Fibroblast of skin of right quadriceps (primary cell): Measurements from ENCODE around the gene SUCO.
"Not testable (repeated sequence)": the region's sequence is repeated elsewhere in the genome, so short reads cannot be mapped to it uniquely, and the experiment has no call there.

Source experiments
- DNase-seq: peaks from one replicate; pipeline ENCODE4 v3.0.0-alpha.2; 2013

SUCO gene, protein sequence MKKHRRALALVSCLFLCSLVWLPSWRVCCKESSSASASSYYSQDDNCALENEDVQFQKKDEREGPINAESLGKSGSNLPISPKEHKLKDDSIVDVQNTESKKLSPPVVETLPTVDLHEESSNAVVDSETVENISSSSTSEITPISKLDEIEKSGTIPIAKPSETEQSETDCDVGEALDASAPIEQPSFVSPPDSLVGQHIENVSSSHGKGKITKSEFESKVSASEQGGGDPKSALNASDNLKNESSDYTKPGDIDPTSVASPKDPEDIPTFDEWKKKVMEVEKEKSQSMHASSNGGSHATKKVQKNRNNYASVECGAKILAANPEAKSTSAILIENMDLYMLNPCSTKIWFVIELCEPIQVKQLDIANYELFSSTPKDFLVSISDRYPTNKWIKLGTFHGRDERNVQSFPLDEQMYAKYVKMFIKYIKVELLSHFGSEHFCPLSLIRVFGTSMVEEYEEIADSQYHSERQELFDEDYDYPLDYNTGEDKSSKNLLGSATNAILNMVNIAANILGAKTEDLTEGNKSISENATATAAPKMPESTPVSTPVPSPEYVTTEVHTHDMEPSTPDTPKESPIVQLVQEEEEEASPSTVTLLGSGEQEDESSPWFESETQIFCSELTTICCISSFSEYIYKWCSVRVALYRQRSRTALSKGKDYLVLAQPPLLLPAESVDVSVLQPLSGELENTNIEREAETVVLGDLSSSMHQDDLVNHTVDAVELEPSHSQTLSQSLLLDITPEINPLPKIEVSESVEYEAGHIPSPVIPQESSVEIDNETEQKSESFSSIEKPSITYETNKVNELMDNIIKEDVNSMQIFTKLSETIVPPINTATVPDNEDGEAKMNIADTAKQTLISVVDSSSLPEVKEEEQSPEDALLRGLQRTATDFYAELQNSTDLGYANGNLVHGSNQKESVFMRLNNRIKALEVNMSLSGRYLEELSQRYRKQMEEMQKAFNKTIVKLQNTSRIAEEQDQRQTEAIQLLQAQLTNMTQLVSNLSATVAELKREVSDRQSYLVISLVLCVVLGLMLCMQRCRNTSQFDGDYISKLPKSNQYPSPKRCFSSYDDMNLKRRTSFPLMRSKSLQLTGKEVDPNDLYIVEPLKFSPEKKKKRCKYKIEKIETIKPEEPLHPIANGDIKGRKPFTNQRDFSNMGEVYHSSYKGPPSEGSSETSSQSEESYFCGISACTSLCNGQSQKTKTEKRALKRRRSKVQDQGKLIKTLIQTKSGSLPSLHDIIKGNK (N-terminal part only)

DNA sequence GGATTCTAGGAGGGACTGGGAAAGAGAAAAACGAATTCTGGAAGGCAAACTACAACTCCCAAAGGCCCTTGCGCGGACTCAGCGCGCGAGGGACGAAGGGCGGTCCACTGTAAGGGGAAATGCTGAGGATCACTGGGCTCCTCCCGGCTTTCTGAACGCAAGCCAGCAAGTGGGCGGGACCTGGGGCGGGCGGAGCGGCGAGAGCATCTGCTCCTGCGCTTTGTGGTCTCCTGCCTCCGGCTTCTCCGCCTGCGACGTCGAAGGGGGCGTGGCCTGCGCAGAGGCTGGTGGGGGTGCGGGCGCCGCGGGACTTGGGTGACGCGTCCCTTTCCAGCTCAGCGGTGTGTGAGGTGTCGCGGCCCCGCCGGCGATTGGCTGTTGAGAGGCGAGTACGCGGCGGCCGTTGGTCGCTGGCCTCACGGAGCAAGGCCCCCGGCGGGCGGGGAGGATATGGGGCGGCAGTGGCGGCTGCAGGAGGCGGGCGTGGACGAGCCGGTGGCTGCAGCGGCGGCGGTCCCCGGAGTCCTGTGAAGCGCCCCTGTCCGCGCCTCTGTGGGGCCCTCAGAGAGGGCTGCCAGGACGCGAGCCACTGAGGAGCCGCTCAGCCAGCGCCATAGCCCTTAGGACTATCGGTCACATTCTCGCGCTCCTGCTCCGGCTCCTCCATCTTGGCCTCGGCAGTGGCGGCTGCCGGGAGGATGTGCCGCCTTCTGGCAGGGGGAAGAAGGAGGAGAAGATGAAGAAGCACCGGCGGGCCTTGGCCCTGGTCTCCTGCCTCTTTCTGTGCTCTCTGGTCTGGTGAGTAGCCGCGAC, at the start of gene SUCO:
Gene SUCO (plus strand): TSS at position 451 of the 813 bp plus-strand sequence. CDS start 286 bp downstream, at position 737.
- peak; percentile 100 for DNase-seq

- no peak for DNase-seq
Observed at GRCh38 chr1:172483448-172483847, 49.5 kb upstream of the SUCO start.

GRCh38 chr1:172484252-172484651, 48.7 kb upstream of the SUCO start:
- no peak for DNase-seq

DNA sequence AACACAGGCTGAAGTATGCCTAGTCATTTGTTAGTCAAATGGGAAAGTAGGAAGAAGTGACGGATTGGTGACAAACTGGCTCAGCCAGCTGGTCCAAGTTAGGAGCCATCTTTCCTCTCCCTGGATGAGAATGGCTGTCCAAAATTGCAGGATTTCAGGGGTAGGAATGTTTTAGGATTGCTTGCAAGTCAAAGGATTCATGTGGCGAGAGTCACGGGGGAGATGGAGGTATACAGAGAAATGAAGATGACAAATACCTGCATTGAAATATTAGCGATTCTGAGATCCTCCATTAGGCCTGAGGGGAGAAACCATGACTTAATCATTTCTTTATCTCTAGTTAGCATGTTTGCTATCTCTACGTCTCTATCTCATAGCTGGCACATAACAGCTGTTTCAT, 47.3 kb upstream of the SUCO start:
- DNase-seq: no peak

DNA sequence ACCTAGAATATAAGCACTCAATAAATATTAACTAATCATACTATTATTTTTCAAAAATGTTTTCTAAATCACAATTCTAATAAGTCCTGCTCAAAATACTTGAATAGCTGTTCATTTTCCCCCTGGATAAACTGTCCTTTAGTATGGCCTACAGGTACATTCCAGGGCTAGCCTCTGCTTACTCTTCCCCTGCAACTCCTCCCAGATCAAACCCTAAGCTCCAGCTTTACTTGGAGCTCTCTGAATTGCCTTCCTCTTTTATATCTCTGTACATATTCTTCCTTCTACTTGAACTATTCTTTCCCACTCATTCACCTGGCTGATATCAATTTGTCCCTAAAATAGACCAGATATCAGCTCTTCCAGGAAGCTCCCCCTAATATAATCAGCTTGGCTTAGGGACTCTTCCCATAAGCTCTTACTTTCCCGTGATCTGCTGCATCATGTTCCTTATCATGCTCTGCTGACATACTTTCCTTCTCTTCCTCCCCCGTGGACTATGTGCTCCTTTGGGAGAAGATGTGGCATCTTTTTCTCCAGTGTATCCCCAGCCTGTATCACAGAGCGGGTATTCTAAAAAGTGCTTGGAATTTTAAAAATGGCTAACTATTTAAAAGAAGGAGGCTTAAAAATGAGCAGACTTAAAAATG, 46.0 kb upstream of the SUCO start:
- DNase-seq: no peak

GRCh38 chr1:172487550-172487949, 45.4 kb upstream of the SUCO start:
- no peak for DNase-seq

DNA sequence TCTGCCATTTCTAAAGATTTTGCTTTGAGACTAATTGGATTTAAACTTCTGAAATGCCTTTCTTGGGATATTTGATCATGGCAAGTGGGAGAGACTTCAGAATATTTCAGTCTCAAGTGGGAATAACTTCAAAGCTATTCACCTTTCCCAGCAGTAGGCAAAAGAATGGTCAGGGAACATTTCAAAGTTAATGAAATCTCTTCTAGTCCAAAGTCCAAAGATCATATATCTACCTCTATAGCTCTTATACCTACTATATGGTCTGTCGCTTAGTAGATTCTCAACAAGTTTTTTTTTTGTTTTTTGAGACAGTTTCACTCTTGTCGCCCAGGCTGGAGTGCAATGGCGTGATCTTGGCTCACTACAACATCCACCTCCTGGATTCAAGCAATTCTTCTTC, 44.6 kb upstream of the SUCO start:
- no peak for DNase-seq

GRCh38 chr1:172489847-172490246, 43.1 kb upstream of the SUCO start:
- DNase-seq: no peak

GRCh38 chr1:172492421-172492820, 40.5 kb upstream of the SUCO start:
- no peak for DNase-seq

GRCh38 chr1:172494166-172494565, 38.8 kb upstream of the SUCO start:
- DNase-seq: no peak

DNA sequence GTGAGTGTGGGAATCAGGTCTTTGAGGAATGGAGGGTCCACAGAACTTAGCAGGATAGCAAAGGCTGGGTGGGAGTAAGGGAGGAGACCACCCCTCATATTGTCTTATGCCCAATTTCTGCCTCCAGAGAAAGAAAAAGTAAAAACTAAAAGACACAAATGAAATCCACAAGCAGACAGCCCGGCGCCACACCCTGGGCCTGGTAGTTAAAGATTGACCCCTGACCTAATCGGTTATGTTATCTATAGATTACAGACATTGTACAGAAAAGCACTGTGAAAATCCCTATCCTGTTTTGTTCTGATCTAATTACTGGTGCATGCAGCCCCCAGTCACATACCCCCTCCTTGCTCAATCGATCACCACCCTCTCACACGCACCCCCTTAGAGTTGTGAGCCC, 36.8 kb upstream of the SUCO start:
- DNase-seq: not testable (repeated sequence)

- DNase-seq: no peak
Observed at GRCh38 chr1:172496678-172497077, 36.3 kb upstream of the SUCO start.

DNA sequence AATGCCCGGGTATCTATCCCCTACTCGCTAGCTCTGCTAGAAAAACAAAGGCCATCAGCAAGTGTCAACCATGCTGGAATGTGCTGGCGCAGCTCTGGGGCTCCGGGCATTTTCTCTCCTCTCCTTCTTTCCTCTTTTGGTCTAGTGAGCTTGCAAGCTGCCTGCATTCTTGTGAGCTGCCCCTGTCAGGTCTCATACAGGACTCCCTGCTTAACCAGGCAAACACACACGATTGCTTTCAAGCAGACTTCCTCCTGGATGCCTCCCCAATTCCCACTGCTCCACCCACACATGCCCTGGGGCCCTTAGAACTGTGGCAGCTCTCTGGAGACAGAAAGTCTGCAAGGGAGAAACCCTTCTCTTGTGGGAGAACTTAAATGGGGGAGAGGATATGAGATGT, 35.7 kb upstream of the SUCO start:
- peak; percentile 28 for DNase-seq

DNA sequence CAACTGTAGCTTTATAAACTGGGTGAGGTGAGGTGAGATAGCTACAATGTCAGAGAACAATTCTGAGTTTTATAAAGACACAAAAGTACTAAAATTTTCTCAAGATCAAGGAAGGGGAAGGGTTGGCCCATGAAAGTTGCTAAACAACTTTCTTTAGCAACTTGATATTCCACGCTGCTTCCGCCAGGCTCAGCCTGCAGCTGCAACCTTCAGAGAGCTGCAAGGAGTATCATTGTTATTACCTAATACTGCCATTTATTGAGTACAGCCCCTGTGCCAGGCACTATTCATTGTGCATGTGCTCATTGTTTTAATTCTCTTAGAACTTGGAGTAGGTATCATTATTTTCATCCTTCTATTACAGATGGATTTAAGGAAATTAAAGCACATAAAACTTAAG, 34.1 kb upstream of the SUCO start:
- no peak for DNase-seq

GRCh38 chr1:172499636-172500141, 33.3 kb upstream of the SUCO start:
- no peak for DNase-seq

GRCh38 chr1:172500207-172500606, 32.7 kb upstream of the SUCO start:
- DNase-seq: no peak

GRCh38 chr1:172507741-172508140, 25.2 kb upstream of the SUCO start:
- DNase-seq: no peak

DNA sequence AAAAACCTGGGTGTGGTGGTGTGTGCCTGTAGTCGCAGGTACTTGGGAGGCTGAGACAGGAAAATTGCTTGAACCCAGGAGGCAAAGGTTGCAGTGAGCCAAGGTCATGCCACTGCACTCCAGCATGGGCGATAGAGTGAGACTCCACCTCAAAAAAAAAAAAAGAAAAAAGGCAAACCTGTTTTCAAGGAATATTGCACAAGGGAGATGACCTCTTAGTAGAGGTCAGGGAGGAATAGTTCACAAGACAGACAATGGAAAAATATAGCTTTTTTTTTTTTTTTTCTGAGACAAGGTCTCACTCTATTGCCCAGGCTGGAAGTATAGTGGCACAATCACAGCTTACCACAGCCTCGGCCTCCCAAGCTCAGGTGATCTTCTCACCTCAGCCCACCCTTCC, 22.5 kb upstream of the SUCO start:
- no peak for DNase-seq

GRCh38 chr1:172512591-172512990, 20.4 kb upstream of the SUCO start:
- DNase-seq: no peak

GRCh38 chr1:172513479-172513878, 19.5 kb upstream of the SUCO start:
- no peak for DNase-seq

DNA sequence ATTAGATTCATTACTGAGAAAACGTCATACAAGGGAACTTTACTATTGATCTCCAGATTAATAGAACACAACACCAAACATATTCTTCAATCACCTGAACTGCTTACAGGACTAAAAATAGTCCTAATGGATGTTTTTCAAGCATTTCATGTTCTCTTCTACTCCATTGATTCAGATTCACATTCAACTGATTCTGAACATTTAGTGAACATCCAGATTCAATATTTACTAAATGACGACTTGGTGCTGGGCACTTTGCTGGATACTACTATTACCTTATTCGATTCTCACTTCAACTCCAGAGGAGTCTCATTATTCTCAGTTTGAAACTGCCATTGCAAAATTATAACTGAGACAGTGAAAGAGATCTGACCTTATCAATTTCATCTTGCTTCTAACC, 18.8 kb upstream of the SUCO start:
- DNase-seq: no peak

GRCh38 chr1:172515436-172515835, 17.5 kb upstream of the SUCO start:
- no peak for DNase-seq
